ENCODE data around the gene DENND4A.
A peak's percentile ranks its signal among the peaks of the same experiment; 100 is the strongest.

The DENND4A gene

GRCh38 chr15:65832549-65833364 lies 40.7 kb upstream of the DENND4A start:
- no peaks in the 10 kb centered on the region for H3K79me2 ChIP-seq (ENCODE audit: control insufficient read depth, low read length)
- peaks cover 50% of the 10 kb centered on the region for H3K4me1 ChIP-seq (ENCODE audit: control insufficient read depth, low read length)
- H3K9me3 ChIP-seq (ENCODE audit: control insufficient read depth, insufficient read depth, low read length): no peaks in the 10 kb centered on the region
- H3K27ac ChIP-seq (ENCODE audit: low read depth, low read length): peak overlapping the region; percentile 59
- peak overlapping the region; percentile 76 for H3K4me2 ChIP-seq (ENCODE audit: low read length)
- H3K36me3 ChIP-seq (ENCODE audit: control insufficient read depth, low read length): no peaks in the 10 kb centered on the region
- H3K9me2 ChIP-seq (replicated peaks; ENCODE audit: control insufficient read depth, low read length): no peaks in the 10 kb centered on the region
- no peaks in the 10 kb centered on the region for H4K20me1 ChIP-seq (ENCODE audit: control insufficient read depth, insufficient read depth, low read depth, low read length)
- H3K4me3 ChIP-seq (ENCODE audit: low read length): peak overlapping the region; percentile 61
- no peaks in the 10 kb centered on the region for H3K27me3 ChIP-seq (ENCODE audit: control insufficient read depth, low read length)
- H3F3A ChIP-seq (ENCODE audit: control insufficient read depth, insufficient read depth): 0 out of 2 replicates have a peak, but pooled peaks cover 5% of the 10 kb centered on the region
- TF ChIP-seq EZH2phosphoT487 (IDR thresholded peaks at IDR 0.05; ENCODE audit: borderline replicate concordance, low read length) (no peak), CTCF (IDR thresholded peaks at IDR 0.05; ENCODE audit: low read depth, low read length, poor library complexity, severe bottlenecking) (no peak)

- Histone ChIP-seq H3K36me3 (ENCODE audit: control insufficient read depth, low read length) (no peaks in the 10 kb centered on the region), H3K79me2 (ENCODE audit: control insufficient read depth, low read length) (no peaks in the 10 kb centered on the region), H3K4me1 (ENCODE audit: control insufficient read depth, low read length) (peaks cover 66% of the 10 kb centered on the region), H3F3A (ENCODE audit: control insufficient read depth, insufficient read depth) (peaks cover 7% of the 10 kb centered on the region; the same call in 1 of the 2 replicates), H4K20me1 (ENCODE audit: control insufficient read depth, insufficient read depth, low read depth, low read length) (no peaks in the 10 kb centered on the region), H3K9me3 (ENCODE audit: control insufficient read depth, insufficient read depth, low read length) (no peaks in the 10 kb centered on the region), H3K4me3 (ENCODE audit: low read length) (no peak overlapping the region), H3K27ac (ENCODE audit: low read depth, low read length) (no peak overlapping the region), H3K4me2 (ENCODE audit: low read length) (peak overlapping the region; percentile 11; the same call in 1 of the 2 replicates), H3K9me2 (replicated peaks; ENCODE audit: control insufficient read depth, low read length) (no peaks in the 10 kb centered on the region), H3K27me3 (ENCODE audit: control insufficient read depth, low read length) (no peaks in the 10 kb centered on the region)
- TF ChIP-seq EZH2phosphoT487 (IDR thresholded peaks at IDR 0.05; ENCODE audit: borderline replicate concordance, low read length): no peak
- TF ChIP-seq CTCF (IDR thresholded peaks at IDR 0.05; ENCODE audit: low read depth, low read length, poor library complexity, severe bottlenecking): peak; percentile 74
Measured at GRCh38 chr15:65829130-65829764, 37.2 kb upstream of the DENND4A start.

GRCh38 chr15:65828585-65828984 lies 36.5 kb upstream of the DENND4A start:
- Histone ChIP-seq H3F3A (ENCODE audit: control insufficient read depth, insufficient read depth) (peaks cover 7% of the 10 kb centered on the region; the same call in 1 of the 2 replicates), H3K36me3 (ENCODE audit: control insufficient read depth, low read length) (no peaks in the 10 kb centered on the region), H3K4me1 (ENCODE audit: control insufficient read depth, low read length) (peaks cover 66% of the 10 kb centered on the region), H3K9me2 (replicated peaks; ENCODE audit: control insufficient read depth, low read length) (no peaks in the 10 kb centered on the region), H3K79me2 (ENCODE audit: control insufficient read depth, low read length) (no peaks in the 10 kb centered on the region), H3K9me3 (ENCODE audit: control insufficient read depth, insufficient read depth, low read length) (no peaks in the 10 kb centered on the region), H3K4me3 (ENCODE audit: low read length) (no peak overlapping the region), H3K27ac (ENCODE audit: low read depth, low read length) (no peak overlapping the region), H3K27me3 (ENCODE audit: control insufficient read depth, low read length) (no peaks in the 10 kb centered on the region), H3K4me2 (ENCODE audit: low read length) (peak overlapping the region; percentile 11; the same call in 1 of the 2 replicates), H4K20me1 (ENCODE audit: control insufficient read depth, insufficient read depth, low read depth, low read length) (no peaks in the 10 kb centered on the region)
- TF ChIP-seq EZH2phosphoT487 (IDR thresholded peaks at IDR 0.05; ENCODE audit: borderline replicate concordance, low read length): no peak
- no peak for TF ChIP-seq CTCF (IDR thresholded peaks at IDR 0.05; ENCODE audit: low read depth, low read length, poor library complexity, severe bottlenecking)
